ENCODE measurements around the gene EXOC6.

Gene EXOC6

DNA sequence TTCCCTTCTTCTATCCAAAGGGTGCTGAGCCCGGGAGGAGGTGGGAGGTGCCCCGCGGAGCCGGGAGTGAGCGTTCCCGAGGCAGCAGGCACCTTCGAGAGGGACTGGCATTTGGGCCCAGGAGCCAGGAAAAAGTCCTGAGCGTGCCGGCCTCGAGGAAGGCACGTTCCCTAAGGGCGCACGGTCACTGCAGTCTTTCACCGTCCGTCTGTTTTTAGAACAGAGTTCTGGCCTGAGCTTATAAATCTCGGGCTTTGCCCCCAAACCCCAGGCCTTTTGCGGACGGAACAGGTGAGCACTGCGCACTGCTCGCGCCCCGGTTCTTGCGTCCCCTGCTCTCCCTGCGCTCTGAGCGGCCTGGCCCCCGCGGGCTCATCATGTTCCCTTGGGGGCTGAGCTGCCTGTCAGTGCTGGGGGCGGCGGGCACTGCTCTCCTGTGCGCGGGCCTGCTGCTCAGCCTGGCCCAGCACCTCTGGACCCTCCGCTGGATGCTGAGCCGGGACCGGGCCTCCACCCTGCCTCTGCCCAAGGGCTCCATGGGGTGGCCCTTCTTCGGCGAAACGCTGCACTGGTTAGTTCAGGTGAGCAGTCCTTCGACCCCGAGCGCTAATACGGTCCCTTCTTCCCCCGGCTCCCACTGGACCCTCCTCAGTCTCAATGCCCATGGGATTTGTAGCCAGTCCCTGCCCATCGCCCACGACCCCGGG lies 212.7 kb downstream of the EXOC6 start:
- H3K4me1 ChIP-seq (ENCODE audit: control insufficient read depth in 1 of 2, insufficient read depth in 2 of 2, low read length in 2 of 2): peaks cover 6 to 11% of the 10 kb centered on the region in 2 donors
- no peak overlapping the region for H3K27ac ChIP-seq (ENCODE audit: low read depth, low read length)
- peaks cover 44 to 64% of the 10 kb centered on the region in 2 donors for H3K27me3 ChIP-seq (ENCODE audit: control insufficient read depth in 1 of 2, insufficient read depth in 2 of 2, low read length in 2 of 2)
- H3K9me3 ChIP-seq (ENCODE audit: control insufficient read depth in 1 of 2, low read length in 2 of 2): no peaks in the 10 kb centered on the region
- no peak overlapping the region for H3K9ac ChIP-seq (ENCODE audit: low read depth in 1 of 2, low read length in 2 of 2)
- no peak overlapping the region for H3K4me3 ChIP-seq (ENCODE audit: low read depth in 1 of 2, low read length in 2 of 2)
- peaks cover 0 to 3% of the 10 kb centered on the region in 2 donors for H3K36me3 ChIP-seq (ENCODE audit: control insufficient read depth in 1 of 2, insufficient read depth in 2 of 2, low read length in 2 of 2)

DNA sequence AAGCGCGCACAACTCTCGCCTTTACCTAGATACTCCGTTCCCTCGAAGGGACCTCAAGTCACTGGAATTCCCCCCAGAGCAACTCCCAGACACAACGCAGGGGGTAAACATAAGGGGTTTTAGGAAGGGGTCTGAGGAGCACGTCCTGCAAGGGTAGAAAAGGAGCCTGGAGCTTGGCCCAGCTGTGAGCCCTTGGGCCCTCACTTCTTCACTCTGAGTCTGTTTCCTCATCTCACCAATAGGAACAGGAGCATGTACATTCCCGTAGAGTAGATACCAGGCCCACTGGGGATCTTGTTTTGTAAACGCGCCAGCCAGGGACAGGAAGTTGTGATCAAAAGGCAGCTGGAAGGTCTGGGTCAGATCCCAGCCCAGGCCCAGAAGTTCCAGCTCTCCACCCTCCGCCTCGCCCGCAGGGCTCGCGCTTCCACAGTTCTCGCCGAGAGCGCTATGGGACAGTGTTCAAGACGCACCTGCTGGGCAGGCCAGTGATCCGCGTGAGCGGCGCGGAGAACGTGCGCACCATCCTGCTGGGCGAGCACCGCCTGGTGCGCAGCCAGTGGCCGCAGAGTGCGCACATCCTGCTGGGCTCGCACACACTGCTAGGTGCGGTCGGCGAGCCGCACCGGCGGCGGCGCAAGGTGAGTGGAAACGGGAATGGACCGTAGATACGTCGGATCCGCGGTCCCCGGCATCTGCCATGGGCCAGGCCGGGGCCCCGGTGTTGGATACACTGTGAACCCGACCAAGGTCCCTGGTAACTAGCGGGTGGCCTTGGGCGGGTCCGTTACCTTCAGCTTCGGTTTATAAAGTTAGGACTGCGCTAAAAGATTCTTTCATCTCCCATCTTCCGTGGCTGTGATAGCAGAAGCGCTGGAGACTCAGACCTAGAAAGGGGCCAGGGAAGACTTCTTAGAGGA lies 213.5 kb downstream of the EXOC6 start:
- Histone ChIP-seq H3K27ac (ENCODE audit: low read depth, low read length) (no peak overlapping the region), H3K27me3 (ENCODE audit: control insufficient read depth in 1 of 2, insufficient read depth in 2 of 2, low read length in 2 of 2) (peaks cover 52 to 70% of the 10 kb centered on the region in 2 donors), H3K9me3 (ENCODE audit: control insufficient read depth in 1 of 2, low read length in 2 of 2) (no peaks in the 10 kb centered on the region), H3K9ac (ENCODE audit: low read depth in 1 of 2, low read length in 2 of 2) (no peak overlapping the region), H3K36me3 (ENCODE audit: control insufficient read depth in 1 of 2, insufficient read depth in 2 of 2, low read length in 2 of 2) (peaks cover 0 to 3% of the 10 kb centered on the region in 2 donors), H3K4me3 (ENCODE audit: low read depth in 1 of 2, low read length in 2 of 2) (peak overlapping the region; percentile 52 to 60), H3K4me1 (ENCODE audit: control insufficient read depth in 1 of 2, insufficient read depth in 2 of 2, low read length in 2 of 2) (peaks cover 6 to 11% of the 10 kb centered on the region in 2 donors)

DNA sequence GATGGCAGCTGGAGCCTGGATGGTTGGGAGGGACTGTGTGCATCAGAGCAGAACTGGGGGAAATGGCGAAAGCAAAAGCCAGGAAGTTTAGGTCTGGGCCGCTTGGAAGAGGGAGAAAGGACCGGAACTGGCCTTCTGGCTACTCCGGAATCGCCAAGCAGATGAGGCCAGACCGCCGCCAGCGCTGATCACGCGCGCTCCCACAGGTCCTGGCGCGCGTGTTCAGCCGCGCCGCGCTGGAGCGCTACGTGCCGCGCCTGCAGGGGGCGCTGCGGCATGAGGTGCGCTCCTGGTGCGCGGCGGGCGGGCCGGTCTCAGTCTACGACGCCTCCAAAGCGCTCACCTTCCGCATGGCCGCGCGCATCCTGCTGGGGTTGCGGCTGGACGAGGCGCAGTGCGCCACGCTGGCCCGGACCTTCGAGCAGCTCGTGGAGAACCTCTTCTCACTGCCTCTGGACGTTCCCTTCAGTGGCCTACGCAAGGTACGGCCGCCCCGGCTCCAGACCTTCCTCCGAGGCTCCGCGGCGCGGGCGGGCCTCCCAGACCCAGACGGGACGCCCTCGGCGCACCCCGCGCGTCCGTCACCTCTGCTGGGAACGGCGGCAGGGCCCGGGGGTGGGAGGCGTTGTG lies 214.3 kb downstream of the EXOC6 start:
- H3K27me3 ChIP-seq (ENCODE audit: control insufficient read depth in 1 of 2, insufficient read depth in 2 of 2, low read length in 2 of 2): peaks cover 60 to 78% of the 10 kb centered on the region in 2 donors
- H3K27ac ChIP-seq (ENCODE audit: low read depth, low read length): no peak overlapping the region
- peaks cover 0 to 3% of the 10 kb centered on the region in 2 donors for H3K36me3 ChIP-seq (ENCODE audit: control insufficient read depth in 1 of 2, insufficient read depth in 2 of 2, low read length in 2 of 2)
- H3K9ac ChIP-seq (ENCODE audit: low read depth in 1 of 2, low read length in 2 of 2): no peak overlapping the region
- peaks cover 6 to 11% of the 10 kb centered on the region in 2 donors for H3K4me1 ChIP-seq (ENCODE audit: control insufficient read depth in 1 of 2, insufficient read depth in 2 of 2, low read length in 2 of 2)
- no peaks in the 10 kb centered on the region for H3K9me3 ChIP-seq (ENCODE audit: control insufficient read depth in 1 of 2, low read length in 2 of 2)
- H3K4me3 ChIP-seq (ENCODE audit: low read depth in 1 of 2, low read length in 2 of 2): peak overlapping the region; percentile 52 to 60

DNA sequence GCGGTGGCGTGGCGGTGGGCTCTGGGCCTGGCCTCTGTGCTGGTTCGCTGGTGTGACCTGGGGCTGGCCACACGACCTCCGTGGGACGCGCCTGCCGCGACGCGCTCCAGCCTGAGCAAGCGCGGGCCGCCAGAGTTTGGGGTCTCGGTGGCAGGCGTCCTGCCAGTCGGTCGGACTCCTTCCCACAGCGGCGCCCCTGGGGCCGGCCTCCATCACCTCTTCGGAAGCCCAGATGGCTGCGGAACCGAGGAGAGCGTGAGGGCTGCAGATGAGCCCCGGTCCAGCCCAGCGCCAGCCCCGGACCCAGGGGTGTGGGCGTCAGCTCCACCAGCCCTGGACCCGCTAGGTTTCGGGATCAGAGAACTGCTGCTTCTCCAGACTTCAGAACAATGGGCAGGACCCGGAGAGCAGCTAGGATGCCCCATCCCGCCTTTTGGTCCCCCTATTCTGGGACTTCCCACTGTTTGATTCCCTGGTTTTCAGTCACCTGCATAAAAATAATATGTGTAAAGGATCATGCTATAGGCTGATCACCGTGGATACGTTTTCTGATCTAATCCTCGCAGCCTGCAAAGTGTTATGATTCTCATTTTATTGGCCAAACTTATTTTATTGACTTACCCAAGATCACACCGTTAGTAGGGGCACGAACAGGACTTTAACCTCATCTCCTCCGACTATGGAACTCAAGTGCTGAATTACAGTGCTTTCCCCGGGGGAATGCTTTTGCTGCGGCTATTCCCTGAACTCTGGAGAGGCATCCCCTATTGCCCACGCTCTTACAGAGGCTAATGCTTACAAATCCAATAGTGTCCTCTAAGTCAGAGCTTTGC lies 215.0 kb downstream of the EXOC6 start:
- Histone ChIP-seq H3K27me3 (ENCODE audit: control insufficient read depth in 1 of 2, insufficient read depth in 2 of 2, low read length in 2 of 2) (peaks cover 67 to 85% of the 10 kb centered on the region in 2 donors), H3K4me3 (ENCODE audit: low read depth in 1 of 2, low read length in 2 of 2) (peak overlapping the region in 1 of 2 donors; percentile 60)

DNA sequence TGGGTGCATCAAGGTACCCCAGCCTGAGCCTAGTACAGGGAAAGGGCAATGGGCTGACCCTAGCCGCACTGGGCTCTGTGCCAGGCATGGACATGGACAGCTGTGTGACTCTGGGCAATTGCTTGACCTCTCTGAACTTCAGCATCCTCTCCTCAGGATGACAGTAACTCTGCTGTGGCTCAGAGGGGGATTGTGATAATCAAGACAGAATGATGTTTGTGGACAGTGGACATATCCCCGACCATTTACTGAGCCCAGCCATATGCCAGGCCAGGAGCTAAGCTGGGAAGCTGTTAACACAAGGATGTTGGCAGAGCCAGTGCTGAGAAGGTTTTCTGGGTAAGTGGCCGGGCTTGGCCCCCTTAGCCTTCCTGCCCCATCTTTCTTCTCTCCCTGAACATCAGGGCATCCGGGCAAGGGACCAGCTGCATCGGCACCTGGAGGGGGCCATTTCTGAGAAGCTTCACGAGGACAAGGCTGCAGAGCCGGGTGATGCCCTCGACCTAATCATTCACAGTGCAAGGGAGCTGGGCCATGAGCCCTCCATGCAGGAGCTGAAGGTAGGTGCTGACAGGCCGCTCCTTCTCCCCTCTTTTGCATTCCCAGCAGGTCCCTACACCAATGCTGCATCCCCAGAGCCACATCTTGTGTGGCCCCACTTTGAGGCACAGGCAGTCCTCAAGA lies 215.8 kb downstream of the EXOC6 start:
- H3K27ac ChIP-seq (ENCODE audit: low read depth, low read length): no peak overlapping the region
- H3K9me3 ChIP-seq (ENCODE audit: control insufficient read depth in 1 of 2, low read length in 2 of 2): no peaks in the 10 kb centered on the region
- H3K4me3 ChIP-seq (ENCODE audit: low read depth in 1 of 2, low read length in 2 of 2): no peak overlapping the region
- H3K27me3 ChIP-seq (ENCODE audit: control insufficient read depth in 1 of 2, insufficient read depth in 2 of 2, low read length in 2 of 2): peaks cover 74 to 93% of the 10 kb centered on the region in 2 donors
- H3K36me3 ChIP-seq (ENCODE audit: control insufficient read depth in 1 of 2, insufficient read depth in 2 of 2, low read length in 2 of 2): no peaks in the 10 kb centered on the region
- peaks cover 10 to 16% of the 10 kb centered on the region in 2 donors for H3K4me1 ChIP-seq (ENCODE audit: control insufficient read depth in 1 of 2, insufficient read depth in 2 of 2, low read length in 2 of 2)
- H3K9ac ChIP-seq (ENCODE audit: low read depth in 1 of 2, low read length in 2 of 2): no peak overlapping the region

More for the DNA sequence above, 215.0 kb downstream of the EXOC6 start:
- H3K36me3 ChIP-seq (ENCODE audit: control insufficient read depth in 1 of 2, insufficient read depth in 2 of 2, low read length in 2 of 2): no peaks in the 10 kb centered on the region
- no peaks in the 10 kb centered on the region for H3K9me3 ChIP-seq (ENCODE audit: control insufficient read depth in 1 of 2, low read length in 2 of 2)
- H3K4me1 ChIP-seq (ENCODE audit: control insufficient read depth in 1 of 2, insufficient read depth in 2 of 2, low read length in 2 of 2): peaks cover 6 to 12% of the 10 kb centered on the region in 2 donors
- no peak overlapping the region for H3K27ac ChIP-seq (ENCODE audit: low read depth, low read length)
- H3K9ac ChIP-seq (ENCODE audit: low read depth in 1 of 2, low read length in 2 of 2): no peak overlapping the region

DNA sequence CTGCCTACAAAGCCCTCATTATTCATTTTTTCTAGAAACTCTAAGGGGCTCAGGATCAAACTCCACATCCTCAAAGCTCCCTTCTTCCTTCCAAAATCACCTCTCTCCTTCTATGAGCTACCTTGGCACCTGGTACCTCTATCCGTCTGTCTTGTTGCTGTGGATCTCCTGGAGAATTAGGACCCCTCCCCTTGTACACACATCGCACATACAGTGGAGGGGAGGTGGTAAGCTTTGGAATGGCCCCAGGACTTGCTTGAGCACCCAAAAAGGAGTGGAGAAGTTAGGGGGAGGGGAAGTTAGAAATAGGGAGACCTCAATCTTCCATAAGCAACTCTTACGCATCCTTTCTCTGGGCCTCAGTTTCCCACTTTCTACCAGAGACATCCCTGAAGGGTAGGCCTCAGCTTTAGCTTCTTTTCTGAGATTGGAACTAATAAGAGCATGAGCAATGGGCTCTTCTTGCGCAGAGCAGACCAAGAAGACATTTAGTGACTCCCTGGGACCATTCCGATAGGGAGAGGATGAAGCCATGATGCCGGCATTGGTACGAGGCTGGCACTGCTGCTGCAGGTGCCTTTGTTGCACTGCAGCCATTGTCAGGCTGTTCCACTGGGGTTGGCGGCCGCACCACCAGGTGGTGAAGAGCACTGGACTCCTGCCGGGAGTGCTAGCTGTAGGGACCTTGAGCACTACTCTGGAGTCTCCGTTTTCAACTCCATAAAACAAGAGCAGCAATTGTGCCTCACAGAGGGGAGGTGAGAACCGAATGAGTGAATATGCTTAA lies 216.7 kb downstream of the EXOC6 start:
- Histone ChIP-seq H3K27ac (ENCODE audit: low read depth, low read length) (no peak overlapping the region), H3K9me3 (ENCODE audit: control insufficient read depth in 1 of 2, low read length in 2 of 2) (no peaks in the 10 kb centered on the region), H3K4me1 (ENCODE audit: control insufficient read depth in 1 of 2, insufficient read depth in 2 of 2, low read length in 2 of 2) (peaks cover 10 to 16% of the 10 kb centered on the region in 2 donors), H3K36me3 (ENCODE audit: control insufficient read depth in 1 of 2, insufficient read depth in 2 of 2, low read length in 2 of 2) (no peaks in the 10 kb centered on the region), H3K27me3 (ENCODE audit: control insufficient read depth in 1 of 2, insufficient read depth in 2 of 2, low read length in 2 of 2) (peaks cover 79 to 93% of the 10 kb centered on the region in 2 donors), H3K4me3 (ENCODE audit: low read depth in 1 of 2, low read length in 2 of 2) (no peak overlapping the region), H3K9ac (ENCODE audit: low read depth in 1 of 2, low read length in 2 of 2) (no peak overlapping the region)

DNA sequence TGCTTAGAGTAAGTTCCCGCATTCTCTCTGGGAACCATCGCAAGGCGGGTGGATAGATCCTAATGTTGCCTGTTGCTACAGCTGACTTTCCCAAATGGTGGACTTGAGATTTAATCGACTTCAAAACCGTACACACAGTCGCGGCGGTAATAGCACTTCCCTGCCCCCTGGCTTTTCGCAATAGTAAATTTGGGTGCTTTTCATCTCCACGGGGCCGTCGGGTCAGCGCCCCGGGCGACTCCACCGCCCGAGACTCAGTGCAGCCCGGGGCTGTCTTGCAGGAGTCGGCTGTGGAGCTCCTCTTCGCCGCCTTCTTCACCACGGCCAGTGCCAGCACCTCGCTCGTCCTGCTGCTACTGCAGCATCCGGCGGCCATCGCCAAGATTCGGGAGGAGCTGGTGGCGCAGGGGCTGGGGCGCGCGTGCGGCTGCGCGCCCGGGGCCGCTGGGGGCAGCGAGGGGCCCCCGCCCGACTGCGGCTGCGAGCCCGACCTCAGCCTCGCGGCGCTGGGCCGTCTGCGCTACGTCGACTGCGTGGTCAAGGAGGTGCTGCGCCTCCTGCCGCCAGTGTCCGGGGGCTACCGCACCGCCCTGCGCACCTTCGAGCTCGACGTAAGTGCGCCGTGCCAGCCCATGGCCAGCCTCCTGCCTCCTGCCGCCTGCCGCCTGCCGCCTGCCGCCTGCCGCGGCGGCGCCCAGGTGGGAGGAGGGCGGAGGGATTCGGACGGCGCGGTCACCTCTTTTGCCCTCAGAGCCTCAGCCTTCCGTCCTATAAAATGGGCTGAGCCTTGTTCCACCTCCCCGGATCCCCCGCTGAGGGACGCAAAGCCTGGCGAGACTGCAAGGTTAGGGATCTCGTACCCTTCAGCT lies 217.6 kb downstream of the EXOC6 start:
- no peak overlapping the region for H3K27ac ChIP-seq (ENCODE audit: low read depth, low read length)
- no peak overlapping the region for H3K4me3 ChIP-seq (ENCODE audit: low read depth in 1 of 2, low read length in 2 of 2)
- no peak overlapping the region for H3K9ac ChIP-seq (ENCODE audit: low read depth in 1 of 2, low read length in 2 of 2)
- peaks cover 10 to 16% of the 10 kb centered on the region in 2 donors for H3K4me1 ChIP-seq (ENCODE audit: control insufficient read depth in 1 of 2, insufficient read depth in 2 of 2, low read length in 2 of 2)
- no peaks in the 10 kb centered on the region for H3K36me3 ChIP-seq (ENCODE audit: control insufficient read depth in 1 of 2, insufficient read depth in 2 of 2, low read length in 2 of 2)
- H3K27me3 ChIP-seq (ENCODE audit: control insufficient read depth in 1 of 2, insufficient read depth in 2 of 2, low read length in 2 of 2): peaks cover 84 to 93% of the 10 kb centered on the region in 2 donors
- no peaks in the 10 kb centered on the region for H3K9me3 ChIP-seq (ENCODE audit: control insufficient read depth in 1 of 2, low read length in 2 of 2)

DNA sequence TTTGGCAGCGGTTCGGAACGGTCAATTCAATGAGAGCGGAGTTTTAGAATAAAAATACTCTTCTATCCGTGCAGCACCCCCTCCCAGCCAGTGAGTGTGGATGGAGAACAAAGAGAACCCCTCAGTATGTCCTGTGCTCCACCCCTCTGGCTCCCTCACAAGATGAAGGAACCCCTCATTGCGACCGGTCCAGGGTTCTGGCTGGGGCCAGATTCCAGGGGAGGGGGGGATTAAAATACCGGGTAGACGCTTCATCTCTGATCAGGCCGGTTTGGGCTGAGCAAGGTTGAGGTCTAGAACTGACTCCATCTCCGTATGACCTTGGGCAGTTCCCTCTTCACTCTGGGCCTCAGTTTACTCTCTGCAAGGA lies 218.2 kb downstream of the EXOC6 start:
- Histone ChIP-seq H3K27me3 (ENCODE audit: control insufficient read depth in 1 of 2, insufficient read depth in 2 of 2, low read length in 2 of 2) (peaks cover 82 to 91% of the 10 kb centered on the region in 2 donors), H3K4me1 (ENCODE audit: control insufficient read depth in 1 of 2, insufficient read depth in 2 of 2, low read length in 2 of 2) (peaks cover 8 to 13% of the 10 kb centered on the region in 2 donors)

More for the DNA sequence above, 218.2 kb downstream of the EXOC6 start:
- Histone ChIP-seq H3K9ac (ENCODE audit: low read depth in 1 of 2, low read length in 2 of 2) (no peak overlapping the region), H3K36me3 (ENCODE audit: control insufficient read depth in 1 of 2, insufficient read depth in 2 of 2, low read length in 2 of 2) (no peaks in the 10 kb centered on the region), H3K27ac (ENCODE audit: low read depth, low read length) (no peak overlapping the region), H3K4me3 (ENCODE audit: low read depth in 1 of 2, low read length in 2 of 2) (no peak overlapping the region), H3K9me3 (ENCODE audit: control insufficient read depth in 1 of 2, low read length in 2 of 2) (no peaks in the 10 kb centered on the region)

All from duodenal mucosa (tissue), 2 donors.